22Rv1 (cell line): ENCODE data around the gene MROH2A.

Experiments used
- ZFX ChIP-seq: fragments of 450-650 bp; IDR thresholded peaks from 2 replicates; pipeline ENCODE4 v1.6.1; 2017; ENCODE audit warnings: antibody characterized with exemption, borderline replicate concordance
- TF ChIP-seq, protein P1 (sequence below): fragments of 450-650 bp; IDR thresholded peaks from 2 replicates; pipeline ENCODE4 v1.5.1; 2017; ENCODE audit warnings: mild to moderate bottlenecking

DNA sequence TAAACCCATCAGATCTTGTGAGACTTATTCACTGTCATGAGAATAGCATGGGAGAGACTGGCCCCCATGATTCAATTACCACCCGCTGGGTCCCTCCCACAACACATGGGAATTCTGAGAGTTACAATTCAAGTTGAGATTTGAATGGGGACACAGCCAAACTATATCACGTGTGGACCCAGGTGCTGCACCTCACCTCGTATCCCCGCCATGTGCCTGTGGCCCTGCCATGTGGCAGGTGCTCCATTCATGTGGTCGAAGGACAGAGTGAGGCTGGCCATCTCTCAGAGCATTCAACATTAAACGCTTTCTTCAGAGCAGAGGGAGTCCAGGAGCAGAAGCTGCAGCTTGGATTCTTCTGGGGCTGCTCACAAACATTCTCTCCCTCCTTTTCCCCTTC, 32.3 kb downstream of the MROH2A start:
- TF ChIP-seq, protein P1, sequence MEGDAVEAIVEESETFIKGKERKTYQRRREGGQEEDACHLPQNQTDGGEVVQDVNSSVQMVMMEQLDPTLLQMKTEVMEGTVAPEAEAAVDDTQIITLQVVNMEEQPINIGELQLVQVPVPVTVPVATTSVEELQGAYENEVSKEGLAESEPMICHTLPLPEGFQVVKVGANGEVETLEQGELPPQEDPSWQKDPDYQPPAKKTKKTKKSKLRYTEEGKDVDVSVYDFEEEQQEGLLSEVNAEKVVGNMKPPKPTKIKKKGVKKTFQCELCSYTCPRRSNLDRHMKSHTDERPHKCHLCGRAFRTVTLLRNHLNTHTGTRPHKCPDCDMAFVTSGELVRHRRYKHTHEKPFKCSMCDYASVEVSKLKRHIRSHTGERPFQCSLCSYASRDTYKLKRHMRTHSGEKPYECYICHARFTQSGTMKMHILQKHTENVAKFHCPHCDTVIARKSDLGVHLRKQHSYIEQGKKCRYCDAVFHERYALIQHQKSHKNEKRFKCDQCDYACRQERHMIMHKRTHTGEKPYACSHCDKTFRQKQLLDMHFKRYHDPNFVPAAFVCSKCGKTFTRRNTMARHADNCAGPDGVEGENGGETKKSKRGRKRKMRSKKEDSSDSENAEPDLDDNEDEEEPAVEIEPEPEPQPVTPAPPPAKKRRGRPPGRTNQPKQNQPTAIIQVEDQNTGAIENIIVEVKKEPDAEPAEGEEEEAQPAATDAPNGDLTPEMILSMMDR: no peak
- no peak for TF ChIP-seq ZFX
